ENCODE data around the gene CRTAC1.
"Not testable (repeated sequence)": the region's sequence is repeated elsewhere in the genome, so short reads cannot be mapped to it uniquely, and the experiment has no call there.

CRTAC1 gene

GRCh38 chr10:97852277-97852676 is 178.1 kb downstream of the CRTAC1 start:
- no peak for DNase-seq (ENCODE audit: low read depth)

GRCh38 chr10:97851341-97852001 is 178.9 kb downstream of the CRTAC1 start:
- no peak overlapping the region for H3K4me3 ChIP-seq (ENCODE audit: low read depth, low read length)
- TF ChIP-seq CTCF (conservative IDR thresholded peaks at IDR 0.05; ENCODE audit: low read depth, low read length) = no peak
- DNase-seq (ENCODE audit: low read depth) = no peak

More at GRCh38 chr10:97852277-97852676, 178.1 kb downstream of the CRTAC1 start:
- H3K4me3 ChIP-seq (ENCODE audit: low read depth, low read length) = no peak overlapping the region
- no peak for TF ChIP-seq CTCF (conservative IDR thresholded peaks at IDR 0.05; ENCODE audit: low read depth, low read length)

GRCh38 chr10:97850446-97850845 is 180.0 kb downstream of the CRTAC1 start:
- TF ChIP-seq CTCF (conservative IDR thresholded peaks at IDR 0.05; ENCODE audit: low read depth, low read length) = no peak
- H3K4me3 ChIP-seq (ENCODE audit: low read depth, low read length) = no peak overlapping the region
- DNase-seq (ENCODE audit: low read depth) = no peak

GRCh38 chr10:97849687-97850402 is 180.6 kb downstream of the CRTAC1 start, which contains the start of gene GOLGA7B:
GOLGA7B (plus strand) TSS chr10:97849843; CDS start chr10:97850304, 461 bp downstream.
- H3K4me3 ChIP-seq (ENCODE audit: low read depth, low read length) = peak within 1 kb of the TSS; percentile 30
- DNase-seq (ENCODE audit: low read depth) = peak; percentile 13
- TF ChIP-seq CTCF (conservative IDR thresholded peaks at IDR 0.05; ENCODE audit: low read depth, low read length) = no peak

- no peak for DNase-seq (ENCODE audit: low read depth)
- H3K4me3 ChIP-seq (ENCODE audit: low read depth, low read length) = peak overlapping the region; percentile 30
- no peak for TF ChIP-seq CTCF (conservative IDR thresholded peaks at IDR 0.05; ENCODE audit: low read depth, low read length)
Measured at GRCh38 chr10:97849103-97849686, 181.2 kb downstream of the CRTAC1 start.

GRCh38 chr10:97844678-97845077 is 185.7 kb downstream of the CRTAC1 start:
- no peak for DNase-seq (ENCODE audit: low read depth)
- no peak for TF ChIP-seq CTCF (conservative IDR thresholded peaks at IDR 0.05; ENCODE audit: low read depth, low read length)

GRCh38 chr10:97843972-97844371 is 186.4 kb downstream of the CRTAC1 start:
- not testable (repeated sequence) for H3K4me3 ChIP-seq (ENCODE audit: low read depth, low read length); DNase-seq (ENCODE audit: low read depth)

More at GRCh38 chr10:97844678-97845077, 185.7 kb downstream of the CRTAC1 start:
- no peak overlapping the region for H3K4me3 ChIP-seq (ENCODE audit: low read depth, low read length)
